H1 (cell line): Measurements from ENCODE around the gene TRHDE.

Source experiments
- BCL11A ChIP-seq, 2 experiments: IDR thresholded peaks; one replicate each; pipeline ENCODE4 v1.6.1; 2011; ENCODE audit warnings: low read depth in 2 of 2, low read length in 2 of 2, mild to moderate bottlenecking in 2 of 2
- CTCF ChIP-seq, 3 experiments: IDR thresholded peaks; 1 replicate in 2 of 3; 2 replicates in 1 of 3; pipeline versions ENCODE4 v1.5.1 to v1.6.1; 2011; ENCODE audit warnings: low read length in 3 of 3, mild to moderate bottlenecking in 3 of 3, inconsistent platforms in 2 of 3, low read depth in 1 of 3, moderate library complexity in 1 of 3; ENCODE audit not compliant: insufficient read depth in 1 of 3; ENCODE audit errors: control extremely low read depth in 1 of 3
- ZNF274 ChIP-seq: IDR thresholded peaks from 2 replicates; pipeline ENCODE4 v1.7.0; 2012; ENCODE audit warnings: low read length, borderline replicate concordance; ENCODE audit errors: extremely low read depth

- no peak for TF ChIP-seq ZNF274
- TF ChIP-seq BCL11A (IDR thresholded peaks at IDR 0.05; ENCODE audit: low read depth in 2 of 2, low read length in 2 of 2) = no peak
- TF ChIP-seq CTCF (IDR thresholded peaks at IDR 0.05; ENCODE audit: control extremely low read depth in 1 of 3, insufficient read depth in 1 of 3, low read depth in 1 of 3, low read length in 3 of 3) = no peak
Measured at GRCh38 chr12:72295744-72296143, 23.6 kb downstream of the TRHDE start.
